Vagina (tissue), 2 donors: ENCODE data around the gene CCDC177.

ENCODE experiments used
- POLR2A ChIP-seq, 2 donors: fragments of 450-650 bp; IDR thresholded peaks; one replicate each; pipeline ENCODE4 v1.6.1; 2017; ENCODE audit warnings: antibody characterized with exemption in 2 of 2, mild to moderate bottlenecking in 2 of 2, moderate library complexity in 2 of 2
- TF ChIP-seq, protein P1 (sequence below), 3 experiments: fragments of 450-650 bp in 2 of 3; fragments of 200-600 bp in 1 of 3; sonication (generic) in 1 of 3; IDR thresholded peaks; one replicate each; pipeline ENCODE4 v1.5.1; 2017 to 2019; ENCODE audit warnings: antibody characterized with exemption in 3 of 3, mild to moderate bottlenecking in 2 of 3, moderate library complexity in 2 of 3

DNA sequence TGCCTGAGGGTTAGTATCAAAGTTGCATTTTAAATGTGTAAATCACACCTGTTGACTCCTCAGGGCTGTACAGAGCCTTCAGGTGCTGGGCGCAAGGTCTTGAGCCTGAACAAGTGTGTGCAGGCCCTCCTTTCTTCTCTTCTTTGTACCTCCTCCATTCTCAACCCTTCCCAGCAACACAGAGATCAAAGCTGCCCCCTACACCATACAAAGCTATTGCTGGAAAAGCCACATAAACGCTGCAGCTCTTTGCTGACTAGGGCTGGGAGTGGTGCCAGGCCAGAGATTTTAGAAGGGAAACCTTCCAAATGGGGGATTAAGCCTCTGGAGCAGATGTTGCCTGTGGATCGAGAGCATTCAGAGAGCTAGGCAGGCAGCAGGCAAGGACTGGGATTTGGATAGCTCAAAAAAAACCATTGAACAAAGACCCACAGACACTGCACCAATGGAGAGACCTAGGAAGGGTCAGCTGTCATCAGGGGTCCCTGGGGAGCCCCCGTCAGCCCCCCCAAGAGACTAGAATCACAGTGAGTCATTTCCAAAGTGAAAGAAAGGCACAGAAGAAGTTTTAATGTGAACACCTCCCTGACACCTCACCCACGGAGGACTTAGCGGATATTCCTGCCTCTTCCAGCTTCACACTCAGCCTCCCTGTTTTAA, 18.5 kb upstream of the CCDC177 start:
- TF ChIP-seq, protein P1, sequence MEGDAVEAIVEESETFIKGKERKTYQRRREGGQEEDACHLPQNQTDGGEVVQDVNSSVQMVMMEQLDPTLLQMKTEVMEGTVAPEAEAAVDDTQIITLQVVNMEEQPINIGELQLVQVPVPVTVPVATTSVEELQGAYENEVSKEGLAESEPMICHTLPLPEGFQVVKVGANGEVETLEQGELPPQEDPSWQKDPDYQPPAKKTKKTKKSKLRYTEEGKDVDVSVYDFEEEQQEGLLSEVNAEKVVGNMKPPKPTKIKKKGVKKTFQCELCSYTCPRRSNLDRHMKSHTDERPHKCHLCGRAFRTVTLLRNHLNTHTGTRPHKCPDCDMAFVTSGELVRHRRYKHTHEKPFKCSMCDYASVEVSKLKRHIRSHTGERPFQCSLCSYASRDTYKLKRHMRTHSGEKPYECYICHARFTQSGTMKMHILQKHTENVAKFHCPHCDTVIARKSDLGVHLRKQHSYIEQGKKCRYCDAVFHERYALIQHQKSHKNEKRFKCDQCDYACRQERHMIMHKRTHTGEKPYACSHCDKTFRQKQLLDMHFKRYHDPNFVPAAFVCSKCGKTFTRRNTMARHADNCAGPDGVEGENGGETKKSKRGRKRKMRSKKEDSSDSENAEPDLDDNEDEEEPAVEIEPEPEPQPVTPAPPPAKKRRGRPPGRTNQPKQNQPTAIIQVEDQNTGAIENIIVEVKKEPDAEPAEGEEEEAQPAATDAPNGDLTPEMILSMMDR (IDR thresholded peaks at IDR 0.05), result no peak
- TF ChIP-seq POLR2A (IDR thresholded peaks at IDR 0.05), result no peak
